Measurements from ENCODE around the gene PRDM11.

The PRDM11 gene

DNA sequence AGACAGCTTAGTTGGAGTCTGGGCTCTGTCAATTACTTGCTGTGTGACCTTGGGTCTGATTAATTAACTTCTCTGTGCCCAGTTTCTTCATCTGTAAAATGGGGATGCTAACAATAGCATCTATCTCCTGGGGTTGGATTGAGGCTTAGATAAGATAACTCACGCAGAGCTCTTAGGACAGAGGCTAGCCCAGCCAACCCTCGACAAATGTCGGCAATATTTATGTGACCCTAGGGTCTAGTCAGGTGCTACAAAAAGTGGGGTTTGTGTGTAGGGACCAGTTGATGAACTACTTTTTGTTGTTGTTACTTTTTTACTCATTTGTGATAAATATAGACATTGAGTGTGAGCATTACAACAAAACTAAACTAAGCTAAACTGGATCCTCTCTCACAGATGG is 117.3 kb downstream of the PRDM11 start:
- DNase-seq (ENCODE audit: low read depth) = no peak

DNA sequence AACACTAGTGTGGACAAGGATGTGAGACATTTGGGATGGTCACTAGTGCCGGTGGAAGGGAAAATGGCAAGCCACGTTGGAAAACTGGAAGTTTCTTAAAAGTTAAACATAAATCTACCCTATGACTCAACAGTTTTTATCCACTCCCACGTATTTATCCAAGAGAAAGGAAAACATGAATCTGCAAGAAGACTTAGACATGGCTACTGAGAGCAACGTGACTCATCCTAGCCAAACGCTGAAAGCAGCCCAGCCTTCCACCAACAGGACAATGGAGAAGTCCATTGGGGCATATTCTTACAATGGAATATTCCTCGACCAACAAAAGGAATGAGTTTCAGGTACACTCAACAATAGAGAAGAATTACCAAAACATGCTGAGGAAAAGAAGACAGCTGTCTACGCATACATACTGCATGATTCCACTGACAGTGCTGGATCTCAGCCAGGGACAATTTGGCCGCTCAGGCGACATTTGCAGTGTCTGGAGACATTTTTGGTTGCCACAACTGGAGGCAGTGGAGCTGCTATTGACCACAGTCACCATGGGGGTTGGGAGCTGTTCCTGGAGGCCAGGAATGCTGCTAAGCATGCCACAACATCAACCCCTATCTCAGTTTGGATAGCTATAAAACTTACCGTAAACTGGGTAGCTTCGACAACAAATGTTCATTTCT is 118.5 kb downstream of the PRDM11 start:
- DNase-seq (ENCODE audit: low read depth) = peak; percentile 10

DNA sequence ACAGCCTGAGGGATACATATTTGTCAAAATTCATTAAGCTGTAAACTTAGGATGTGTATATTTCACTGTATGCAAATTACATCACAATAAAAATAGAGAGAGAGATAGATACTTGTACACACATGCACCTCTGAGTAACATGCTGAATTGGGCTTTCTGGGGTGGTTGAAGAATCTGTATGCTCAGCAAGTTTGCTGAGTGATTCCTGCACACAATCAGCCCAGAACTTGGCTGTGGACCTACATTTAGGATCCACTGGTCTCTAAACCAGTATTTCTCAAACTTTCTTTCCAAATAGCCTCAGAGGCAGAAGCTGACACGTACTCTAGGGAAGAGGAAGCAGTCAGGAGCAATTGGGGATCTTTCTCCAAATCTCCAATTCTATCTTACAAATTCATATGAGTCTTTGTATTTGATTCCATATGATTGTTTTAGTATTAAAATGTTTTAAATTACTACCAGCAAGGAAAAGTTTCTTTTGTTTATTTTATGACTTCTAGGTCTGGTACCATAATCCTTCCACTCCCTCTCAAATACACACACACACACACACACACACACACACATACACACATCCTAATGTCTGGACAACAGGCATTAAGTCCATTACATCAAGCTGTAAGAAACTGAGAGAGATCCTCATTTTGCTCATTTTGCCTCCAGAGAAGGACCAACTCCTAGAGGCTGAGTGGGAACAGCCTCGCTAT is 119.7 kb downstream of the PRDM11 start:
- no peak for DNase-seq (ENCODE audit: low read depth)

DNA sequence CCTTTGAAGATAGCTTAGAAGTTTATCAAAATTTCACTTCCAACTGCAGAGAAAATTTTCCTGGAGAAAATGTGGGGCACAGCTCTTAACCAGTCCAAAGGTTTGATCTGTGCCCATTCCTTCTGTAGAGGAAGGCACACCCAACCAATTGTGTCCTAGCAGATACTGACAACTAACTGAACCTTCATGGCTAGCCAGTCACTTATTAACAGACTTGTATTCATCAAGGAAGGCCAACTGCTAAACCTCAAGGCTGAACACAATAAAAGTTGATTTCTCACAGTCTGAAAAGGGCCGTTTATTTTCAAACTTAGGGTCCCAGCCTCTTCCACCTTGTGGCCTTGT is 120.2 kb downstream of the PRDM11 start:
- DNase-seq (ENCODE audit: low read depth) = no peak

DNA sequence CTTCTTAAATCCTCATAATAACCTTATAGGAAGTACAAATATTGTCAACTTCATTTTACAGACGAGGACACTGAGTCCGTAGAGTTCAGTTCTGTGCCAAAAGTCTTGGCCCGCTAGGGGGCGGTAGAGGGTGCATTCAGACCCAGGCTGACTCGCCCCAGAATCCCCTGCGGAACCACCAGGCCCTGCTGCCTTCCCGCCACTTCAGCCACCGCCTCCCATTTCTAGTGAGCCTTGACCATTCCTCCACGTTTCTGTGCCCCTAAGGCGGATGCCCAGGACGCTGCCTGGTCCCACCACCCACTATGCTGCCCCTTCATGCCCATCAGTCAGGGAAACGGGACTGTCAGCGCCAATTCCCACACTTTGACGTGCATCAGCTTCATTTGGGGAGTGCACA is 120.6 kb downstream of the PRDM11 start:
- DNase-seq (ENCODE audit: low read depth) = no peak

DNA sequence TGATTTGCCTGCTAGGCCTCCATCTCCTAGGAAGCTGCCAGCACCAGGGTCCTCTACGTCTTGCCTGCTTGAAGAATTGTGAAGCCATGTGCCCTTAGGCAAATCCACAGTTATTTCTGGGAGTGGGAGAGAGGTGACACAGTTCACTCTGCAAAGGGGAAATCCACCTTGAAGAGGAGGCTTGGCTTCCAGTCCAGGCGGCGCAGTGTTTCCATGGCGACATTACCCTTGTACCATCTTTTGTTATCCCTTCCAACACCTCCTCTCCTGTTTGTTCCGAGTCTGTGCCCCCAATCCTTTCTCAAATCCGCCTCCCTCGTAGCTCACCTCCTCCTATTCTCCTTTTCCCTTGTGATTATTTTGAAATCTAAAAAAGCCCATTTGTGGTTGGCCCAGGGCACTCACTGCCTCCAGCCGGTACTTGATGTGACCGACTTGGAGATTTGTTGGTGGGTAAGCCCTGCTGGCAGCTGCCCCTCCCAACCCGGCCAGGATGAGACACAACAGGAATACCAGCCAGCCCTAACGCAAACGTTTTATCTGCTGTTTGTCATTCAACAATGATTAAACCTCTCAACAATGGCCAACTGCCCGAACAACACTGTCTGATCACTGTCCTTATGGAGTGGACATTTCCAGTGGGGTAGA is 121.3 kb downstream of the PRDM11 start:
- DNase-seq (ENCODE audit: low read depth) = no peak

DNA sequence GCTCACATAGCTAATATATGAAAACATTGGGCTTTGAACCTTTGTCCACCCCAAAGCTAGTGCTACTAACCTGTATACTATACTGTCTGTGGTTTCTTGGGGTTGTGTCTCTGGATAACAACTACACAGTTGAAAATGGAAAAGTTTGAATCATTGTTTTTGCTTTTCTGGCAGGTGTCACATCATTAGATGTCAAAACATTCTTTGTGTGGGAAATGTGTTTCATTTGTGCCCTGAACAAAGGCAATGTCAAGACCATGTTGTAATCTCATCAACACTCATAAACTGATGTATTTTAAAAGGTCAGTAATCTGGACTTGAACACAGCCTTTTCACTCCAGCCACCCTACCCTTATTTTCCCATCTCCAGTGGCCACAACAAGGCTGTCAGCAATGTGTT is 123.2 kb downstream of the PRDM11 start:
- no peak for DNase-seq (ENCODE audit: low read depth)

DNA sequence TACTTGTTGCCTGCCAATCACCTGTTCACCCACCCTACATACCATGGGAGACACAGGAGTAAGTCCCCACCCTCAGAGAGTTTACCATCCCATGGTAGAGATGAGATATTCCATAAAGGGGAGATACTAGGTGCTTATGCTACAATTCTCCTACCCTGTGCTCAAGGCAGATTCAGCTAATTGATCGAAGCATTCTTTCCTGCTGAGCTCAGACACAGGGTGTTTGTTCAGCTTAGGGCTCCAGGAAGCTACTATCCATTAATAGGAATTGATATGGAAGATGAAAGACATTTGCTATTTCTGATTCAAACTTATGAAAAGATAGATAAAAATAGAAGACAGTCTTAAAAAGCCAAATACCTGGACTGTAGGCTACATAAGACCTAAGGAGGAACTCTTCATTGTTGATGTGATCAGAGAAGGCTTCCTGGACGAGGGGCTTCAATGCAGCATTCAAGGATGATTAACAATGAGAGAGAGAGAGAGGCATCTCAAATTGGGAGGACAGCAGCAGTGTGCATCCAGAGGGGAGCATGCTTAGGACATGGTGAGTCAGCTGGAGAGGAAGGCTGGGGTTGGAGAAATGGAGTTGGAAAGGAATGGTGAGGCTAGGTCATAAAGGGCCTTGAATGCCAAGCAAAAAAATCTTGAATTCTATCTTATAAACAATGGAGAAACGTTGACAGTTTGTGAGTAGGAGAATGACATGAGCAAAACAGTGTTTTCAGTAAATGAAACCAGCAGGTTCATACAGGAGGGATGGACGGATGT is 124.7 kb downstream of the PRDM11 start:
- DNase-seq (ENCODE audit: low read depth) = no peak

DNA sequence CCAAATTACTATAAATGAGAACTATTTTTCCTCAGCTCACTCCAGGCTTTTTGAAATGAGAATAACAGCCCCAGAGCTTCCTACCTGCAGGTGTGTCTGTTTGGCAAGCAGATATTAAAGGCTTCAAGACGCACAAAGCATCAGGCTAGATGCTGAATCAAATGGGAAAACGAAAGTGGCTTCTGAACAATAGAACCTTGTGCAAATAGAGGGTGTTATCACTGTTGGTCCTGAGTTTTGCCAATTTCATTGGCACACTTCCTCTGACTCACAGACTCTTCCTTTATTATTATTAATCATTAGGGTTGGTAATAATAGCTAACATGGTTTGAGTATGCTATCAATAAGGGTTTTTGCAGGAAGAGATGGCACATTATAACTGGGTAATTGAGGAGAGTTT is 126.3 kb downstream of the PRDM11 start:
- DNase-seq (ENCODE audit: low read depth) = no peak

DNA sequence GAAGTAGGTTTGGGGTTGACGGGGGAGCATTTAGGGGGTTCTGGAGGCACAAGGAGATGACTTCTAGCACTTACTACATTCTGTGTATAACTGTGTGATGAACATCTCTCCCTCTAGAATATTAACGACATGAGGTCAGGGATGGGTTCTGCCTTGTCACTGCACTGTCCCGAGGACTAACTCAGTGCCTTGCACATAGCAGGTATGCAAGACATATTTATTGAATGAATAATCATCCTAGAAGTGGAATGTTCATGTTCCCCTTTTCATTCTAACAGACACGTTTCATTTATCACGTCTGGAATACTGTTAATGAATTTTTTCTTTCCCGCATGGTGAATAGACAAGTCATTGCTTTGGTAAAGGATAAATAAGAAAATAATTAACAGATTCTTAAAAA is 127.1 kb downstream of the PRDM11 start:
- DNase-seq (ENCODE audit: low read depth) = no peak

DNA sequence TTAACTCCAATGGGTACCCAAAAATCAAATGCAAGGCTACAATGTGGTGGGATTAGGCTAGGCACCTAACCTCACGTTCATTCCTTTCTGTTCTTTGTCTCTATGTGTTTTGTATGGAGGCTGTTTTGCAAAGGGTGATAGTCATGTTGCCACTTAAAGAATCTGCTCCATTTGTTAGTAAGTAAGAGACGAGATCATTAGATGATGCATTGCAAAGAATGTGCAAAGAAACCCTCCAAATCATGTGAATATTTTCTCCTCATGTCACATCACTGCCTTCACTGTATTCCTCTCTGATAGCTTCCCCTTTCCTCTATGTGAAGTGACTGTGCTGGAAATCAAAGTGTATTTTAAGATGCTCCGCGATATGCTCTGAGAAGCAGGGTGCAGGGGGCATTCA is 127.8 kb downstream of the PRDM11 start:
- no peak for DNase-seq (ENCODE audit: low read depth)

DNA sequence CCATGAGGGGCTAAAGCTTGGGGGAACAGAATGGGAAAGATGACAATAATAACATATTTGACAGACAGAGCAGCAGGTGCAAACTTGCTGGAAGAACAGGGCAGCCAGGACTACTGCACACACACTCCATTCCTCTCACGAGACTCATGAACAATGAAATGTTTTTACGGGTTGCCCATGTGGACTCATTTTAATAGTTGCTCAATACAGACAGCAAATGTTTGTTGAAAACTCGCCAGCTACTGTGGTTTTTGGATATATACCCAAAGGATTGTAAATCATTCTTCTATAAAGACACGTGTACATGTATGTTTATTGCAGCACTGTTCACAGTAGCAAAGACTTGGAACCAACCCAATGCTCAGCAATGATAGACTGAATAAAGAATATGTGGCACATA is 129.4 kb downstream of the PRDM11 start:
- no peak for DNase-seq (ENCODE audit: low read depth)

DNA sequence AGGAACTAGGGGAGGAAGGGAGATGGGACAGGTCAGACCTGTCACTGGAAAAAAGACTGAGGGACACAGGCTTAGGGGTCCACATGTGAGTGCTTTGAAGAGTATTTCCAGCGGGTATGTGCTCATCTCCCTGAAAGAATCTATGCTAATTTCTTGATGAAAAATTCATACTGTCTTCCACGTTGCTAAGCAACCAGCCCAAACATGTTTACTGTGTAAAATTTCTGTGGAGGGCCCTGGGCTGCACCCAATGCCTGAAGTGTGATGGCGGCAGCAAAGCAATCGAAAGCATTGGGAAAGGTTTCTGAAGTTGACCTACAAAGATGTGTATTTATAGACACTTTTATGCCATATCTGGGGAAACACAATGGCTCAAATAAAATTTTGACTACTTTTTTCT is 132.3 kb downstream of the PRDM11 start:
- no peak for DNase-seq (ENCODE audit: low read depth)

DNA sequence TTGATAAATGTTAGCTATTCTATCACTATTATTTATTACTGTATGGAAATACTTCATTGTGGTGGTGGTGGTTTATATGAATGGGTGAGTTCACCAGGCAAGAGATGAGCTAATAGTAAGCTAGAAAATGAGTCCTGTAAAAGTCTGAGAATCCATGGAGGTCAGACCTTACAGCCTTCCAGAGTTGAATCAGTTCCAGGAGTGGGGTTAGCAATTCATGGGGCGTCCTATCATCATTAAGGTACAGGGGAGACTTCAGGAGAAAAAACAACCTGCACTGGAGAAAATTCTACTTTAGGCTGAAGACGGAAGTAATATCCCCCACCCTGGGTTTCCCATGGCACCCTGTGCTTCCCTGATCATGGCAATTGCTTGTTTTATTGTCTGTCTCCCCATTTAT is 133.2 kb downstream of the PRDM11 start:
- DNase-seq (ENCODE audit: low read depth) = no peak

DNA sequence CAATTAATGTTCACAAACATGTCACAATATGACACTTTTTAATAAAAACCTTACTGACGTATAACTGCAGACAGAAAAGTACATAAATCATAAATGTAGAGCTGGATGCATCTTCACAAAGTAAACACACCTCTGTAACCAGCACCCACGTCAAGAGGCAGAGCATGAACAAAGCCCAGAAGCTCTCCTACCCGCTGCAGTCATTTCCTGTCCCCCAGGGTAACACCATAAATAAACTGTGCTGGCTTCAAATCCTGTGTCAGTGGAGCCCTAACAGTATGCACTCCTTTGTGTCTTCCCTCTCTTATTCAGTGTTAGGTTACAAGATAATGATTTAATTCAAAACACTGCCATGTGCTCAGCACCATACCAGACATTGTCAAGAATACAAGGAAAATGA is 134.0 kb downstream of the PRDM11 start:
- no peak for DNase-seq (ENCODE audit: low read depth)

DNA sequence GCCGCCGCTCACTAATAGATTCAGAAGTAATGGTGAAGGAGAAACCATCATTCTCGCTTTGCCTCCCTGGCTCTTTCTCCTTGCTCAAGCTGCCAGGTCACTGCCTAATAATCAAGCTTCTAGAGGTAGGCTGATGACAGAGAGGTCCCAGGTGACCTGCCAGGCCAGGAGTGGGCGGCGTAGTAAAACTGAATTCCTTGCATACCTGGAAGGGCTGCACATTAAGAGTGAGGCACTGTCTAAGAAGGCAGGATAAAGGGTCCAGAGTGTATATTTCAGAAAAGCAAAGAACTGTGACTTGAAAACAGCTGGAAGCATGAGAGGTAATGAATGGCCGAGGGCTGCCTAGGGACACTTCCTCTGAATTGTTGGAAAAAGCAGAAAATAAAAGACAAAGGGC is 135.6 kb downstream of the PRDM11 start:
- DNase-seq (ENCODE audit: low read depth) = no peak
